Measurements from ENCODE around the gene TRIM24. TPM values are rescaled to one million over a fixed set of nuclear protein-coding genes. Genes with fewer than 3 reads are reported as not detected.

Gene TRIM24
- total and polyA plus RNA-seq, 10 of the 15 experiments (the other 5 are each of a cell fraction or from before 2014, with no cell fraction given) = 4.6 to 23.5 (median 13.6) TPM

DNA sequence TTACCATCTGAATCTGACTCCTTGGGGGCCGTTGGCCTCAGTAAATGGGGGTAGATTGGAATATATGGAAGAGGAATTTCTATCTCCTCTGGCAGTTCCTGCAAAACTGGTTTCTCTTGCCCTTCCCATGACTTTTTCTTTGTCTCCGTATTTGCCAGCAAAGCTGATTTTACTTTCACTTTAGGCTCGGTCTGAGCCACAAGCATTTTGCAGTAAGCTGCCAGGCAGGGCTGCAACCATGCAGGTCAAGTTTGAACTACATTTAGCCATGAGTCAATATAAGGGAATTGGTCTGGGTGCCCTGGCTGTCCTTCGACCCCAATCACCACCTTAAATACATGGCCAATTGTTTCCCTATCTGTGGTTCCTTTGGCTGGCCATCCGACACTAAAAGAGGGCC is 104.3 kb downstream of the TRIM24 start:
- 98% methylated on average over 5 of the region's 5 CpGs for WGBS (ENCODE audit: insufficient coverage, insufficient replicate concordance, low lambda C conversion rate, missing lambda C conversion rate)

More for the DNA sequence above, 104.3 kb downstream of the TRIM24 start:
- Histone ChIP-seq H2AFZ (ENCODE audit: control insufficient read depth, low read depth, low read length) (no peak overlapping the region), H3K4me2 (ENCODE audit: control insufficient read depth, insufficient read depth) (no peak overlapping the region), H3K27ac (ENCODE audit: control insufficient read depth, insufficient read depth) (no peak overlapping the region), H3K36me3 (ENCODE audit: control insufficient read depth in 2 of 2, insufficient read depth in 2 of 2, low read length in 1 of 2) (peaks cover 0 to 6% of the 10 kb centered on the region in 2 experiments; a peak in 3 of 4 replicates), H3K9ac (ENCODE audit: control insufficient read depth, insufficient read depth, low read length) (no peak overlapping the region), H3K79me2 (ENCODE audit: control insufficient read depth, insufficient read depth, low read length) (no peaks in the 10 kb centered on the region), H3K27me3 (replicated peaks in 1 of 2; ENCODE audit: control insufficient read depth in 2 of 2, insufficient read depth in 2 of 2, low read length in 1 of 2) (no peaks in the 10 kb centered on the region), H3K4me3 (no peak overlapping the region), H3K9me3 (replicated peaks; ENCODE audit: control insufficient read depth, insufficient read depth, low read length) (peaks cover 12% of the 10 kb centered on the region), H3K4me1 (ENCODE audit: control insufficient read depth, insufficient read depth, low read length) (no peaks in the 10 kb centered on the region), H4K20me1 (ENCODE audit: control insufficient read depth, insufficient read depth) (no peaks in the 10 kb centered on the region)
- no peak for FAIRE-seq
- in situ Hi-C loops (cut with MboI) (no loop called here), intact Hi-C loops (cut with micrococcal nuclease; ENCODE audit: unreplicated experiment) (no loop called here)
- ChIA-PET CTCF (no interaction called here), POLR2A (no interaction called here), SMC1A (ENCODE audit: uncharacterized antibody, unreplicated experiment) (no interaction called here), RAD21 (ENCODE audit: unreplicated experiment) (no interaction called here)
- DNase-seq (ENCODE audit: low read depth, low spot score) = no peak
- no peak for ATAC-seq
- TF ChIP-seq CHD2 (IDR thresholded peaks at IDR 0.05; ENCODE audit: borderline replicate concordance, low read depth, low read length) (no peak), CHD4 (IDR thresholded peaks at IDR 0.05) (no peak), BMI1 (IDR thresholded peaks at IDR 0.05; ENCODE audit: borderline replicate concordance) (no peak), SPI1 (IDR thresholded peaks at IDR 0.05; ENCODE audit: borderline replicate concordance, insufficient read depth, low read depth, low read length) (no peak), KAT2A (conservative IDR thresholded peaks at IDR 0.05; ENCODE audit: control insufficient read depth, low read depth, low read length) (no peak), DPF2 (IDR thresholded peaks at IDR 0.05) (no peak), HCFC1 (IDR thresholded peaks at IDR 0.05; ENCODE audit: low read length) (no peak), ZZZ3 (IDR thresholded peaks at IDR 0.05; ENCODE audit: control insufficient read depth, insufficient read length, low read depth) (no peak), RELA (IDR thresholded peaks at IDR 0.05; ENCODE audit: borderline replicate concordance, partially characterized antibody) (no peak), TCF12 (IDR thresholded peaks at IDR 0.05; ENCODE audit: low read depth, low read length) (no peak)
- TF ChIP-seq, protein P1, sequence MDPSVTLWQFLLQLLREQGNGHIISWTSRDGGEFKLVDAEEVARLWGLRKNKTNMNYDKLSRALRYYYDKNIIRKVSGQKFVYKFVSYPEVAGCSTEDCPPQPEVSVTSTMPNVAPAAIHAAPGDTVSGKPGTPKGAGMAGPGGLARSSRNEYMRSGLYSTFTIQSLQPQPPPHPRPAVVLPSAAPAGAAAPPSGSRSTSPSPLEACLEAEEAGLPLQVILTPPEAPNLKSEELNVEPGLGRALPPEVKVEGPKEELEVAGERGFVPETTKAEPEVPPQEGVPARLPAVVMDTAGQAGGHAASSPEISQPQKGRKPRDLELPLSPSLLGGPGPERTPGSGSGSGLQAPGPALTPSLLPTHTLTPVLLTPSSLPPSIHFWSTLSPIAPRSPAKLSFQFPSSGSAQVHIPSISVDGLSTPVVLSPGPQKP (IDR thresholded peaks at IDR 0.05; ENCODE audit: low read depth, low read length) = no peak
- TF ChIP-seq, protein P2, sequence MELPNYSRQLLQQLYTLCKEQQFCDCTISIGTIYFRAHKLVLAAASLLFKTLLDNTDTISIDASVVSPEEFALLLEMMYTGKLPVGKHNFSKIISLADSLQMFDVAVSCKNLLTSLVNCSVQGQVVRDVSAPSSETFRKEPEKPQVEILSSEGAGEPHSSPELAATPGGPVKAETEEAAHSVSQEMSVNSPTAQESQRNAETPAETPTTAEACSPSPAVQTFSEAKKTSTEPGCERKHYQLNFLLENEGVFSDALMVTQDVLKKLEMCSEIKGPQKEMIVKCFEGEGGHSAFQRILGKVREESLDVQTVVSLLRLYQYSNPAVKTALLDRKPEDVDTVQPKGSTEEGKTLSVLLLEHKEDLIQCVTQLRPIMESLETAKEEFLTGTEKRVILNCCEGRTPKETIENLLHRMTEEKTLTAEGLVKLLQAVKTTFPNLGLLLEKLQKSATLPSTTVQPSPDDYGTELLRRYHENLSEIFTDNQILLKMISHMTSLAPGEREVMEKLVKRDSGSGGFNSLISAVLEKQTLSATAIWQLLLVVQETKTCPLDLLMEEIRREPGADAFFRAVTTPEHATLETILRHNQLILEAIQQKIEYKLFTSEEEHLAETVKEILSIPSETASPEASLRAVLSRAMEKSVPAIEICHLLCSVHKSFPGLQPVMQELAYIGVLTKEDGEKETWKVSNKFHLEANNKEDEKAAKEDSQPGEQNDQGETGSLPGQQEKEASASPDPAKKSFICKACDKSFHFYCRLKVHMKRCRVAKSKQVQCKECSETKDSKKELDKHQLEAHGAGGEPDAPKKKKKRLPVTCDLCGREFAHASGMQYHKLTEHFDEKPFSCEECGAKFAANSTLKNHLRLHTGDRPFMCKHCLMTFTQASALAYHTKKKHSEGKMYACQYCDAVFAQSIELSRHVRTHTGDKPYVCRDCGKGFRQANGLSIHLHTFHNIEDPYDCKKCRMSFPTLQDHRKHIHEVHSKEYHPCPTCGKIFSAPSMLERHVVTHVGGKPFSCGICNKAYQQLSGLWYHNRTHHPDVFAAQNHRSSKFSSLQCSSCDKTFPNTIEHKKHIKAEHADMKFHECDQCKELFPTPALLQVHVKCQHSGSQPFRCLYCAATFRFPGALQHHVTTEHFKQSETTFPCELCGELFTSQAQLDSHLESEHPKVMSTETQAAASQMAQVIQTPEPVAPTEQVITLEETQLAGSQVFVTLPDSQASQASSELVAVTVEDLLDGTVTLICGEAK (IDR thresholded peaks at IDR 0.05; ENCODE audit: borderline replicate concordance) = no peak
- TF ChIP-seq, protein P3, sequence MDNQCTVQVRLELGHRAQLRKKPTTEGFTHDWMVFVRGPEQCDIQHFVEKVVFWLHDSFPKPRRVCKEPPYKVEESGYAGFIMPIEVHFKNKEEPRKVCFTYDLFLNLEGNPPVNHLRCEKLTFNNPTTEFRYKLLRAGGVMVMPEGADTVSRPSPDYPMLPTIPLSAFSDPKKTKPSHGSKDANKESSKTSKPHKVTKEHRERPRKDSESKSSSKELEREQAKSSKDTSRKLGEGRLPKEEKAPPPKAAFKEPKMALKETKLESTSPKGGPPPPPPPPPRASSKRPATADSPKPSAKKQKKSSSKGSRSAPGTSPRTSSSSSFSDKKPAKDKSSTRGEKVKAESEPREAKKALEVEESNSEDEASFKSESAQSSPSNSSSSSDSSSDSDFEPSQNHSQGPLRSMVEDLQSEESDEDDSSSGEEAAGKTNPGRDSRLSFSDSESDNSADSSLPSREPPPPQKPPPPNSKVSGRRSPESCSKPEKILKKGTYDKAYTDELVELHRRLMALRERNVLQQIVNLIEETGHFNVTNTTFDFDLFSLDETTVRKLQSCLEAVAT (IDR thresholded peaks at IDR 0.05) = no peak
- no TSS peak for BruUV-seq (replicated peaks)

Measured in GM12878 (cell line).